Spleen (tissue), 11 donors: ENCODE results near the gene RPL10. TPM values are rescaled to one million over a fixed set of nuclear protein-coding genes. Genes with fewer than 3 reads are reported as not detected.

ENCODE experiments used
- DNase-seq: peaks from one replicate; pipeline ENCODE4 v3.0.0-alpha.2; 2020
- H3K27ac ChIP-seq, 8 donors: fragments of 200-600 bp; sonication (generic) in 7 of 8; 1 replicate in 4 of 8; 2 replicates in 4 of 8; pipeline versions ENCODE4 v1.5.0 to v1.8.0; 2016 to 2021; ENCODE audit warnings: inconsistent platforms in 4 of 8, mild to moderate bottlenecking in 4 of 8, moderate library complexity in 1 of 8
- H3K27me3 ChIP-seq, 7 donors: fragments of 200-600 bp; sonication (generic) in 6 of 7; replicated peaks in 1 of 7; 1 replicate in 4 of 7; 2 replicates in 3 of 7; pipeline versions ENCODE4 v1.5.0 to v1.8.0; 2016 to 2021; ENCODE audit warnings: inconsistent platforms in 3 of 7, mild to moderate bottlenecking in 1 of 7
- H3K36me3 ChIP-seq, 6 donors: fragments of 200-600 bp; sonication (generic) in 5 of 6; 1 replicate in 4 of 6; 2 replicates in 2 of 6; pipeline versions ENCODE4 v1.5.0 to v1.8.0; 2016 to 2021; ENCODE audit warnings: inconsistent platforms in 2 of 6
- H3K4me1 ChIP-seq, 6 donors: fragments of 200-600 bp; sonication (generic) in 5 of 6; 1 replicate in 3 of 6; 2 replicates in 3 of 6; pipeline versions ENCODE4 v1.5.0 to v1.8.0; 2016 to 2021; ENCODE audit warnings: inconsistent platforms in 3 of 6
- H3K4me3 ChIP-seq, 8 donors: fragments of 200-600 bp; sonication (generic) in 7 of 8; 1 replicate in 4 of 8; 2 replicates in 4 of 8; pipeline versions ENCODE4 v1.5.0 to v1.8.0; 2016 to 2021; ENCODE audit warnings: inconsistent platforms in 4 of 8, mild to moderate bottlenecking in 4 of 8, moderate library complexity in 2 of 8
- H3K9me3 ChIP-seq, 8 donors: fragments of 200-600 bp; sonication (generic) in 7 of 8; 1 replicate in 4 of 8; 2 replicates in 4 of 8; pipeline versions ENCODE4 v1.5.0 to v1.8.0; 2016 to 2021; ENCODE audit warnings: inconsistent platforms in 4 of 8
- CTCF ChIP-seq, 11 experiments: fragments of 200-600 bp in 7 of 11; fragments of 450-650 bp in 4 of 11; sonication (generic) in 4 of 11; IDR thresholded peaks in 8 of 11; conservative IDR thresholded peaks in 3 of 11; 1 replicate in 7 of 11; 2 replicates in 4 of 11; pipeline versions ENCODE4 v1.4.0 to v1.8.0; 2016 to 2021; ENCODE audit warnings: antibody characterized with exemption in 11 of 11, inconsistent platforms in 4 of 11, mild to moderate bottlenecking in 1 of 11
- POLR2A ChIP-seq, 3 donors: fragments of 450-650 bp; IDR thresholded peaks; one replicate each; pipeline ENCODE4 v1.5.1; 2017; ENCODE audit warnings: antibody characterized with exemption in 3 of 3, mild to moderate bottlenecking in 1 of 3
- POLR2AphosphoS5 ChIP-seq, 3 donors: sonication (generic); formaldehyde crosslinking; IDR thresholded peaks; one replicate each; pipeline ENCODE4 v1.5.1; 2017; ENCODE audit warnings: antibody characterized with exemption in 3 of 3
- WGBS, 5 donors: extraction: QIAGEN DNeasy Blood & Tissue Kit in 3 of 5; methylation state at CpG; one replicate each; pipeline versions ENCODE4 v1.1.5 to v1.1.7; 2013 to 2018; 5-methylcytosine and 5-hydroxymethylcytosine counted together
- intact Hi-C: fragments of 100-400 bp; cut with DNase I; formaldehyde crosslinking; loops from one replicate; pipeline ENCODE4 v1.15.0; 2023; ENCODE audit warnings: low total_unique reads
- polyA plus RNA-seq, 3 donors: library from polyadenylated mRNA; stranded (reverse); fragments of 200-250 nt; gene quantifications; one replicate each; pipeline ENCODE4 v1.2.1, GENCODE V29; 2013
- total RNA-seq, 7 donors: library from RNA; depleted of rRNA in 3 of 7; stranded (reverse); fragments of >200 nt in 3 of 7; fragmentation: NEBNext Ultra II Directional in 4 of 7; extraction: Animal tissue kit (Norgen Biotek cat#: 25700) in 4 of 7; gene quantifications; one replicate each; pipeline versions ENCODE4 v1.1.0 to v1.2.1, GENCODE V29; 2016 to 2021
- donor health status: healthy with polysubstance abuse.
- donor health status: DM: no; HTN: no; CAD: no; lungs with moderate emphysema.
- donor health status: DM: no; HTN: no; CAD: no.
- donor health status: Bipolar disorder and iron deficiency.
- donor health status: healthy.
- donor health status: DM: no; HTN: no; CAD: no.
- donor health status: DM: yes; HTN: yes; CAD: no.

RPL10 gene
- total and polyA plus RNA-seq, 10 donors = 2,711 to 9,324 (median 3,504) TPM

- TF ChIP-seq POLR2AphosphoS5 (IDR thresholded peaks at IDR 0.05) (peak; percentile 27 to 63 (median 33)), POLR2A (IDR thresholded peaks at IDR 0.05) (no peak), CTCF (IDR thresholded peaks at IDR 0.05 in 8 of 11, conservative IDR thresholded peaks at IDR 0.05 in 3 of 11) (no peak)
- H3K27ac ChIP-seq = peak overlapping the region in 2 of 8 donors; percentile 2 to 16
- WGBS, 5 donors = 89 to 94% (median 90%) methylated on average over 10 to 27 of the region's 27 CpGs
- H3K27me3 ChIP-seq = no peaks in the 10 kb centered on the region
- peaks cover 0 to 34% (median 2%) of the 10 kb centered on the region in 6 donors for H3K4me1 ChIP-seq
- no peak for DNase-seq
- H3K9me3 ChIP-seq = no peaks in the 10 kb centered on the region
- H3K36me3 ChIP-seq = peaks cover 0 to 100% (median 92%) of the 10 kb centered on the region in 6 donors
- no peak overlapping the region for H3K4me3 ChIP-seq
- intact Hi-C loops = no loop called here
Observed at GRCh38 chrX:154357205-154357604, 41.0 kb upstream of the RPL10 start.

- TF ChIP-seq POLR2A (IDR thresholded peaks at IDR 0.05) = no peak
- no peak for TF ChIP-seq CTCF (IDR thresholded peaks at IDR 0.05 in 8 of 11, conservative IDR thresholded peaks at IDR 0.05 in 3 of 11)
- peak in 2 of 3 donors; percentile 3 to 48 for TF ChIP-seq POLR2AphosphoS5 (IDR thresholded peaks at IDR 0.05)
- intact Hi-C loops = no loop called here
- WGBS, 5 donors = 92 to 98% (median 96%) methylated on average over 8 to 11 of the region's 11 CpGs; no CpG with 5 or more reads in 1 of the 5 donors
Observed at GRCh38 chrX:154358011-154358410, 40.2 kb upstream of the RPL10 start.

GRCh38 chrX:154358829-154359228 lies 39.3 kb upstream of the RPL10 start:
- Histone ChIP-seq H3K27me3 (no peaks in the 10 kb centered on the region), H3K4me1 (peaks cover 0 to 19% (median 0%) of the 10 kb centered on the region in 6 donors), H3K27ac (peak overlapping the region in 3 of 8 donors; percentile 8 to 36 (median 18)), H3K9me3 (no peaks in the 10 kb centered on the region), H3K36me3 (peaks cover 0 to 100% (median 86%) of the 10 kb centered on the region in 6 donors), H3K4me3 (no peak overlapping the region)
- intact Hi-C loops = no loop called here
- 77 to 100% (median 83%) methylated on average over 1 to 6 of the region's 6 CpGs for WGBS, 5 donors
- DNase-seq = no peak
- TF ChIP-seq POLR2AphosphoS5 (IDR thresholded peaks at IDR 0.05) (peak in 1 of 3 donors; percentile 4), CTCF (IDR thresholded peaks at IDR 0.05 in 8 of 11, conservative IDR thresholded peaks at IDR 0.05 in 3 of 11) (no peak), POLR2A (IDR thresholded peaks at IDR 0.05) (no peak)

More at GRCh38 chrX:154358011-154358410, 40.2 kb upstream of the RPL10 start:
- Histone ChIP-seq H3K4me1 (peaks cover 0 to 26% (median 0%) of the 10 kb centered on the region in 6 donors), H3K36me3 (peaks cover 0 to 100% (median 91%) of the 10 kb centered on the region in 6 donors), H3K27me3 (no peaks in the 10 kb centered on the region), H3K27ac (peak overlapping the region in 1 of 8 donors; percentile 16), H3K9me3 (no peaks in the 10 kb centered on the region), H3K4me3 (no peak overlapping the region)
- no peak for DNase-seq

- H3K27me3 ChIP-seq = no peaks in the 10 kb centered on the region
- 91 to 94% (median 93%) methylated on average over 7 to 41 of the region's 41 CpGs for WGBS, 5 donors
- H3K36me3 ChIP-seq = peaks cover 0 to 100% (median 84%) of the 10 kb centered on the region in 6 donors
- no peak for DNase-seq
- no peaks in the 10 kb centered on the region for H3K9me3 ChIP-seq
- intact Hi-C loops = no loop called here
- no peak overlapping the region for H3K4me3 ChIP-seq
- H3K4me1 ChIP-seq = peaks cover 0 to 14% (median 0%) of the 10 kb centered on the region in 6 donors
- TF ChIP-seq POLR2A (IDR thresholded peaks at IDR 0.05) (no peak), POLR2AphosphoS5 (IDR thresholded peaks at IDR 0.05) (peak in 2 of 3 donors; percentile 19 to 40)
- peak overlapping the region in 3 of 8 donors; percentile 8 to 36 (median 18) for H3K27ac ChIP-seq
Observed at GRCh38 chrX:154359362-154360154, 38.6 kb upstream of the RPL10 start.
